Fibroblast of lung (primary cell): Measurements from ENCODE around the gene POLR2M. TPM values are rescaled to one million over a fixed set of nuclear protein-coding genes. Genes with fewer than 3 reads are reported as not detected.

Experiments
- DNase-seq, 2 donors: peaks; one replicate each; pipeline versions ENCODE4 v3.0.0 to v3.0.0-alpha.2; 2010; ENCODE audit warnings: low read depth in 2 of 2
- H2AFZ ChIP-seq: 2 replicates; pipeline ENCODE4 v1.5.1; 2012; ENCODE audit warnings: low read length, control low read depth, inconsistent platforms
- H3K27ac ChIP-seq: 2 replicates; pipeline ENCODE4 v1.5.1; 2011; ENCODE audit warnings: low read length, control low read depth; ENCODE audit not compliant: insufficient read depth
- H3K27me3 ChIP-seq: 2 replicates; pipeline ENCODE4 v1.5.1; 2011; ENCODE audit warnings: mild to moderate bottlenecking, low read length; ENCODE audit not compliant: control insufficient read depth, insufficient read depth
- H3K36me3 ChIP-seq: 2 replicates; pipeline ENCODE4 v1.5.1; 2011; ENCODE audit warnings: low read length; ENCODE audit not compliant: control insufficient read depth, insufficient read depth
- H3K4me1 ChIP-seq: 2 replicates; pipeline ENCODE4 v1.5.1; 2011; ENCODE audit warnings: low read length; ENCODE audit not compliant: control insufficient read depth, insufficient read depth; ENCODE audit errors: extremely low read depth
- H3K4me2 ChIP-seq: 2 replicates; pipeline ENCODE4 v1.5.1; 2011; ENCODE audit warnings: low read length, control low read depth; ENCODE audit not compliant: insufficient read depth; ENCODE audit errors: extremely low read depth
- H3K4me3 ChIP-seq, 4 experiments: fragments of 200-600 bp in 1 of 4; sonication (generic) in 1 of 4; replicated peaks in 1 of 4; 2 replicates each; pipeline ENCODE4 v1.5.1; 2011 to 2016; ENCODE audit warnings: low read length in 4 of 4, low read depth in 3 of 4, mild to moderate bottlenecking in 3 of 4, control low read depth in 2 of 4, inconsistent platforms in 1 of 4, mixed read lengths in 1 of 4; ENCODE audit not compliant: insufficient read depth in 1 of 4; ENCODE audit errors: control extremely low read depth in 1 of 4
- H3K79me2 ChIP-seq: 2 replicates; pipeline ENCODE4 v1.5.1; 2012; ENCODE audit warnings: mild to moderate bottlenecking, low read length, inconsistent platforms; ENCODE audit not compliant: control insufficient read depth, insufficient read depth
- H3K9ac ChIP-seq: 2 replicates; pipeline ENCODE4 v1.5.1; 2011; ENCODE audit warnings: mild to moderate bottlenecking, low read length, control low read depth; ENCODE audit not compliant: insufficient read depth
- H3K9me3 ChIP-seq: 2 replicates; pipeline ENCODE4 v1.5.1; 2012; ENCODE audit warnings: low read depth, low read length; ENCODE audit not compliant: control insufficient read depth, insufficient read depth
- H4K20me1 ChIP-seq: 2 replicates; pipeline ENCODE4 v1.5.1; 2011; ENCODE audit warnings: low read length; ENCODE audit not compliant: control insufficient read depth, insufficient read depth; ENCODE audit errors: extremely low read depth
- CTCF ChIP-seq, 2 donors: IDR thresholded peaks in 1 of 2; conservative IDR thresholded peaks in 1 of 2; 1 replicate in 1 of 2; 2 replicates in 1 of 2; pipeline ENCODE4 v1.5.1; 2011 to 2012; ENCODE audit warnings: low read length in 2 of 2, control low read depth in 1 of 2, inconsistent platforms in 1 of 2, low read depth in 1 of 2, mild to moderate bottlenecking in 1 of 2
- EZH2 ChIP-seq: IDR thresholded peaks from 2 replicates; pipeline ENCODE4 v1.5.1; 2012; ENCODE audit warnings: low read length, control low read depth, mild to moderate bottlenecking; ENCODE audit errors: missing control alignments
- polyA minus RNA-seq: library from RNA; depleted of rRNA, polyadenylated mRNA; stranded (reverse); fragments of >200 nt; gene quantifications from 2 replicates; pipeline ENCODE4 v1.2.3, GENCODE V29; 2011; ENCODE audit warnings: low replicate concordance
- polyA plus RNA-seq, 2 donors: library from polyadenylated mRNA; depleted of rRNA in 1 of 2; stranded (reverse) in 1 of 2; unstranded in 1 of 2; fragments of >200 nt; gene quantifications; 2 replicates each; pipeline ENCODE4 v1.2.1, GENCODE V29; 2011 to 2012; ENCODE audit warnings: missing spikeins in 1 of 2
- total RNA-seq: library from RNA; depleted of rRNA; stranded (reverse); fragments of >200 nt; gene quantifications from 2 replicates; pipeline ENCODE4 v1.2.1, GENCODE V29; 2014

POLR2M gene
- total RNA-seq (287 and 595 TPM in 2 replicates), polyA plus RNA-seq (64.0 and 70.8 TPM in 2 replicates), polyA minus RNA-seq (36.0 and 46.6 TPM in 2 replicates)
- 32.2 and 33.0 TPM in 2 replicates for polyA plus RNA-seq (2012)

DNA sequence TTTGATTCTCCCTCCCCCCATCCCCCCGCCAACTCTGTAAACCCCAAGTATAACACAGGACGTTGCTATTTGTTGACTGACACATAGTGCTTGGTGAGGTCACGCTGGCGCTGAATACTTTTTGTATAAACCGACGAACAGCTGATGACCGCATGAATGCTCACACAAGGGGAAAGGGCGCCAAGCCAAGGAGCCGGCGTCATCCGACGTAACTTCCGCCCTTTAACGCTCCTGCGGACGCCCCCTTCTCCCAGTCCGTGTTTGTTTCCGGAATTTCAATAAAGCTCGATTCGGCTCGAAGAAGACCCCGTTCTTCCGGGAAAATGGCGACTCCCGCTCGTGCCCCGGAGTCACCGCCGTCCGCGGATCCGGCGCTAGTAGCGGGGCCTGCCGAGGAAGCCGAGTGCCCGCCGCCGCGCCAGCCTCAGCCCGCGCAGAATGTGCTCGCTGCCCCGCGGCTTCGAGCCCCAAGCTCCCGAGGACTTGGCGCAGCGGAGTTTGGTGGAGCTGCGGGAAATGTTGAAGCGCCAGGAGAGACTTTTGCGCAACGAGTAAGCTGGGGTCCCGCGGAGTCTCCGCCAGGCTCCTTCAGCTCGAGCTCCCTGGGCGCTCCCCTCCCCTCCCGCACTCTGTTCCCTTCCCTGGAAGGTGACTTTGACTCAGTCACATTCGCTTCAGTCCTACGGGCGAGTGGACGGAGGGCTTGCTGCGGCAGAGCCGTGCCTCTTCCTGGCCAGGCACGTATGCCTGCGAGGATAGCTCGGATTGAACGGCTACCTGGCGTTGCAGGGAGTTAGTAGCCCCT lies at the start of gene POLR2M:
Gene POLR2M, plus strand, starts transcription at position 310 of the 805 bp plus-strand sequence. Its CDS starts 129 bp downstream, at position 439.
- Histone ChIP-seq H3K4me3 (peak within 1 kb of the TSS; percentile 64 to 99 (median 80)), H3K9ac (peak within 1 kb of the TSS; percentile 90), H3K27me3 (no peaks in the 10 kb centered on the region), H3K79me2 (peaks cover 28% of the 10 kb centered on the region), H2AFZ (peak within 1 kb of the TSS; percentile 95), H3K4me1 (peaks cover 6% of the 10 kb centered on the region), H4K20me1 (no peaks in the 10 kb centered on the region), H3K9me3 (no peaks in the 10 kb centered on the region), H3K27ac (peak within 1 kb of the TSS; percentile 92), H3K4me2 (peak within 1 kb of the TSS; percentile 84), H3K36me3 (peaks cover 5% of the 10 kb centered on the region)
- TF ChIP-seq EZH2 (no peak), CTCF (conservative IDR thresholded peaks at IDR 0.05 in 1 of 2, IDR thresholded peaks at IDR 0.05 in 1 of 2; ENCODE audit: low read depth in 1 of 2, low read length in 2 of 2) (no peak)
- peak; percentile 99 for DNase-seq

- DNase-seq = no peak
- H2AFZ ChIP-seq = no peak overlapping the region
- H3K36me3 ChIP-seq = no peaks in the 10 kb centered on the region
- H3K9me3 ChIP-seq = no peaks in the 10 kb centered on the region
- H3K27ac ChIP-seq = no peak overlapping the region
- no peak for TF ChIP-seq EZH2
- no peak for TF ChIP-seq CTCF (conservative IDR thresholded peaks at IDR 0.05 in 1 of 2, IDR thresholded peaks at IDR 0.05 in 1 of 2; ENCODE audit: low read depth in 1 of 2, low read length in 2 of 2)
- no peak overlapping the region for H3K9ac ChIP-seq
- no peak overlapping the region for H3K4me3 ChIP-seq
- H3K27me3 ChIP-seq = peaks cover 3% of the 10 kb centered on the region
- H3K79me2 ChIP-seq = no peaks in the 10 kb centered on the region
- H3K4me2 ChIP-seq = no peak overlapping the region
- no peaks in the 10 kb centered on the region for H4K20me1 ChIP-seq
- H3K4me1 ChIP-seq = no peaks in the 10 kb centered on the region
Measured at GRCh38 chr15:57657619-57658018, 48.9 kb upstream of the POLR2M start.

GRCh38 chr15:57662091-57662744 lies 44.3 kb upstream of the POLR2M start:
- Histone ChIP-seq H2AFZ (no peak overlapping the region), H3K9me3 (no peaks in the 10 kb centered on the region), H3K36me3 (no peaks in the 10 kb centered on the region), H4K20me1 (no peaks in the 10 kb centered on the region), H3K79me2 (no peaks in the 10 kb centered on the region), H3K27me3 (peaks cover 3% of the 10 kb centered on the region), H3K4me2 (no peak overlapping the region), H3K27ac (no peak overlapping the region), H3K4me3 (no peak overlapping the region), H3K9ac (no peak overlapping the region), H3K4me1 (no peaks in the 10 kb centered on the region)
- TF ChIP-seq EZH2 (no peak), CTCF (conservative IDR thresholded peaks at IDR 0.05 in 1 of 2, IDR thresholded peaks at IDR 0.05 in 1 of 2; ENCODE audit: low read depth in 1 of 2, low read length in 2 of 2) (no peak)
- no peak for DNase-seq
